Measurements from ENCODE around the gene YIPF4. TPM values are rescaled to one million over a fixed set of nuclear protein-coding genes. Genes with fewer than 3 reads are reported as not detected.
"Not testable (repeated sequence)": the region's sequence is repeated elsewhere in the genome, so short reads cannot be mapped to it uniquely, and the experiment has no call there.

Gene YIPF4
- total RNA-seq, 1 donor from 2014 or later, result 39.9 TPM

DNA sequence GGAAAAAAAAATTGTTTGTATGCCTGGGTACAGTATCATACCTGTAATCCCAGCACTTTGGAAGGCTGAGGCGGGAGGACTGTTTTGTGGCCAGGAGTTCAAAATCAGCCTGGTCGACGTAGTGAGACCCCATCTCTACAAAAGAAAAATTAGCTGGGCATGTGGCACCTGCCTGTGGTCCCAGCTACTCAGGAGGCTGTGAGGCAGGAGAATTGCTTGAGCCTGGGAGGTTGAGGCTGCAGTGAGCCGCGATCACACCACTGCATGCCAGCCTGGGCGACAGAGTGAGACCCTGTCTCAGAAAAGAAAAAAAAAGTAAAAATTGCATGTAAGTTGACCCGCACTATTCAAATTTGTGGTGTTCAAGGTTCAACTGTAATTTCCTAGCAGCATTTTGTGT lies 32.9 kb downstream of the YIPF4 start:
- TF ChIP-seq, protein P1, sequence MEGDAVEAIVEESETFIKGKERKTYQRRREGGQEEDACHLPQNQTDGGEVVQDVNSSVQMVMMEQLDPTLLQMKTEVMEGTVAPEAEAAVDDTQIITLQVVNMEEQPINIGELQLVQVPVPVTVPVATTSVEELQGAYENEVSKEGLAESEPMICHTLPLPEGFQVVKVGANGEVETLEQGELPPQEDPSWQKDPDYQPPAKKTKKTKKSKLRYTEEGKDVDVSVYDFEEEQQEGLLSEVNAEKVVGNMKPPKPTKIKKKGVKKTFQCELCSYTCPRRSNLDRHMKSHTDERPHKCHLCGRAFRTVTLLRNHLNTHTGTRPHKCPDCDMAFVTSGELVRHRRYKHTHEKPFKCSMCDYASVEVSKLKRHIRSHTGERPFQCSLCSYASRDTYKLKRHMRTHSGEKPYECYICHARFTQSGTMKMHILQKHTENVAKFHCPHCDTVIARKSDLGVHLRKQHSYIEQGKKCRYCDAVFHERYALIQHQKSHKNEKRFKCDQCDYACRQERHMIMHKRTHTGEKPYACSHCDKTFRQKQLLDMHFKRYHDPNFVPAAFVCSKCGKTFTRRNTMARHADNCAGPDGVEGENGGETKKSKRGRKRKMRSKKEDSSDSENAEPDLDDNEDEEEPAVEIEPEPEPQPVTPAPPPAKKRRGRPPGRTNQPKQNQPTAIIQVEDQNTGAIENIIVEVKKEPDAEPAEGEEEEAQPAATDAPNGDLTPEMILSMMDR (IDR thresholded peaks at IDR 0.05; ENCODE audit: unreplicated experiment), result no peak
- DNase-seq (ENCODE audit: low spot score, unreplicated experiment), result no peak
- no peaks in the 10 kb centered on the region for H3K9me3 Mint-ChIP-seq (ENCODE audit: low read depth)
- no peaks in the 10 kb centered on the region for H3K4me1 Mint-ChIP-seq (ENCODE audit: low read depth)
- H3K4me3 Mint-ChIP-seq (ENCODE audit: low read depth), result no peak overlapping the region
- no peaks in the 10 kb centered on the region for H3K27me3 Mint-ChIP-seq
- H3K27ac Mint-ChIP-seq, result no peak overlapping the region
- peaks cover 3% of the 10 kb centered on the region for H3K36me3 Mint-ChIP-seq (ENCODE audit: insufficient read depth)

DNA sequence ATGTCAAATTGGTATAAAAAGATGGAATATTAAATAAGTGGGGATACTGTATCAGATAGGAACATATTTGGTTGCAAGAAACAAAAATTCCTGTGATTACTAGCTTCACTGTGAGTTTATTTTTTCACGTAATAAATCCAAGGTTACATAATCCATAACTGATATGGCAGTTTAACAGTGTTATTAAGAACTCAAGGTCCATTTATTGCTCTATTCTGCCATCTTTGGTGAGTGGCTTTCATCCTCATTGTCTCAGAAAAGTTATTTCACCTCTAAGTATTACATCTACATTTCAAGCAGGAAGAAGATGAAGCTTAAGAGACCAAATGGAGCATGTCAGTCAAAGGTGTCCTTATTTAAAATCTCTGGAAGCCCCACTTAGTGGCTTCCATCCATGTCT lies 37.2 kb downstream of the YIPF4 start:
- Mint-ChIP-seq H3K27me3 (no peaks in the 10 kb centered on the region), H3K27ac (no peak overlapping the region), H3K4me3 (ENCODE audit: low read depth) (no peak overlapping the region), H3K9me3 (ENCODE audit: low read depth) (no peaks in the 10 kb centered on the region), H3K36me3 (ENCODE audit: insufficient read depth) (no peaks in the 10 kb centered on the region), H3K4me1 (ENCODE audit: low read depth) (no peaks in the 10 kb centered on the region)
- TF ChIP-seq, protein P1 (IDR thresholded peaks at IDR 0.05; ENCODE audit: unreplicated experiment), result no peak
- DNase-seq (ENCODE audit: low spot score, unreplicated experiment), result no peak

GRCh38 chr2:32328679-32329078 lies 51.0 kb downstream of the YIPF4 start:
- not testable (repeated sequence) for H3K27ac Mint-ChIP-seq; H3K27me3 Mint-ChIP-seq; H3K9me3 Mint-ChIP-seq (ENCODE audit: low read depth); H3K4me3 Mint-ChIP-seq (ENCODE audit: low read depth); DNase-seq (ENCODE audit: low spot score, unreplicated experiment); H3K36me3 Mint-ChIP-seq (ENCODE audit: insufficient read depth)
- peaks cover 11% of the 10 kb centered on the region for H3K4me1 Mint-ChIP-seq (ENCODE audit: low read depth)

GRCh38 chr2:32329180-32329980 lies 51.7 kb downstream of the YIPF4 start:
- H3K27ac Mint-ChIP-seq, result not testable (repeated sequence)

DNA sequence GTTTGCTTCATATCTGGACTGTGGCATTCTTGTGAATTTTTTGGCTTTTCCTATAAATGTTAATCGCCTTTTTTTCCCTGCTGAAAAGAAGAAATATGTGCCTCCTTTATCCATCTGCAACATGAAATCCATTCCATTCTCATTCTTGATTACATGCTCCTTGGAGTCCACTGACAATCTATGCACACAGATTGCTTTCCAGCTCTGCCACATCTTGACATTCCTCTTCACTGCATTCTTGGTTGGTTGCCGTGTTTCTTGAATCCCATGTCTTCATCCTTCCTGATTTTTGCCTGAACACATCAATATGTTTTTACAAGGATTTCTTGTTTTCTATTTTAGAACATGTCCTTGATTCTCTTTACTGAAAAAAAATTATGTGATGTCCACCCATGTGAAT lies 52.4 kb downstream of the YIPF4 start:
- Mint-ChIP-seq H3K27me3 (no peaks in the 10 kb centered on the region), H3K9me3 (ENCODE audit: low read depth) (no peaks in the 10 kb centered on the region), H3K4me1 (ENCODE audit: low read depth) (peaks cover 11% of the 10 kb centered on the region), H3K27ac (no peak overlapping the region), H3K36me3 (ENCODE audit: insufficient read depth) (no peaks in the 10 kb centered on the region), H3K4me3 (ENCODE audit: low read depth) (no peak overlapping the region)
- DNase-seq (ENCODE audit: low spot score, unreplicated experiment), result no peak
- TF ChIP-seq, protein P1 (IDR thresholded peaks at IDR 0.05; ENCODE audit: unreplicated experiment), result no peak

More at GRCh38 chr2:32329180-32329980, 51.7 kb downstream of the YIPF4 start:
- H3K4me3 Mint-ChIP-seq (ENCODE audit: low read depth); H3K9me3 Mint-ChIP-seq (ENCODE audit: low read depth); H3K36me3 Mint-ChIP-seq (ENCODE audit: insufficient read depth); H3K27me3 Mint-ChIP-seq; DNase-seq (ENCODE audit: low spot score, unreplicated experiment): not testable (repeated sequence)
- H3K4me1 Mint-ChIP-seq (ENCODE audit: low read depth), result peaks cover 11% of the 10 kb centered on the region

- Mint-ChIP-seq H3K27me3 (no peaks in the 10 kb centered on the region), H3K27ac (no peak overlapping the region), H3K4me1 (ENCODE audit: low read depth) (no peaks in the 10 kb centered on the region), H3K9me3 (ENCODE audit: low read depth) (no peaks in the 10 kb centered on the region), H3K36me3 (ENCODE audit: insufficient read depth) (no peaks in the 10 kb centered on the region), H3K4me3 (ENCODE audit: low read depth) (no peak overlapping the region)
- TF ChIP-seq, protein P1 (IDR thresholded peaks at IDR 0.05; ENCODE audit: unreplicated experiment), result no peak
- no peak for DNase-seq (ENCODE audit: low spot score, unreplicated experiment)
Measured at GRCh38 chr2:32342801-32343200, 65.1 kb downstream of the YIPF4 start.

DNA sequence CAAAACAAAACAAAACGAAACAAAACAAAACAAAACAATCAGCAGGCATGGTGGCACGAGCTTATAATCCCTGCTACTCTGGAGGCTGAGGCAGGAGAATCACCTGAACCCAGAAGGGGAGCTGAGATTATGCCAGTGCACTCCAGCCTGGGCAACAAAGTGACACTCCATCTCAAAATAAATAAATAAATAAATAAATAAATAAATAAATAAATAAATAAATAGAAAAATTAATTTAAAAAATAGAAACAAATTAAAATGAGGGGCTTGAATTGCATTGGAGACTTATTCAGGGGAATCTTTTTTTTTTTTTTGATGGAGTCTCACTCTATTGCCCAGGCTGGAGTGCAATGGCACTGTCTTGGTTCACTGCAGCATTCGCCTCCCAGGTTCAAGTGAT lies 73.1 kb downstream of the YIPF4 start:
- not testable (repeated sequence) for H3K36me3 Mint-ChIP-seq (ENCODE audit: insufficient read depth)

More for the DNA sequence above, 73.1 kb downstream of the YIPF4 start:
- not testable (repeated sequence) for H3K27me3 Mint-ChIP-seq; H3K27ac Mint-ChIP-seq; H3K4me1 Mint-ChIP-seq (ENCODE audit: low read depth); H3K9me3 Mint-ChIP-seq (ENCODE audit: low read depth); H3K4me3 Mint-ChIP-seq (ENCODE audit: low read depth); DNase-seq (ENCODE audit: low spot score, unreplicated experiment)
